Pancreas (tissue), 10 donors: ENCODE measurements around the gene SELL. TPM values are rescaled to one million over a fixed set of nuclear protein-coding genes. Genes with fewer than 3 reads are reported as not detected.

Source experiments
- ATAC-seq, 4 donors: fragments of 200-7000 bp; cut with Tn5 transposase; one replicate each; pipeline versions ENCODE4 v1.8.0 to v1.9.1; 2020; ENCODE audit warnings: mild to moderate bottlenecking in 4 of 4, moderate library complexity in 4 of 4
- DNase-seq, 6 donors: peaks; one replicate each; pipeline ENCODE4 v3.0.0-alpha.2; 2020
- FAIRE-seq: peaks from 2 replicates; lab custom pipeline; 2012; peaks lifted over from hg19 to GRCh38; lab: Jason Lieb, UNC
- H3K27ac ChIP-seq, 4 donors: fragments of 200-600 bp; sonication (generic); 1 replicate in 3 of 4; 2 replicates in 1 of 4; pipeline versions ENCODE4 v1.5.0 to v1.8.0; 2020
- H3K27me3 ChIP-seq, 4 donors: fragments of 200-600 bp; one replicate each; pipeline ENCODE4 v1.8.0; 2021
- H3K36me3 ChIP-seq, 3 donors: fragments of 200-600 bp; sonication (generic) in 1 of 3; one replicate each; pipeline versions ENCODE4 v1.5.0 to v1.8.0; 2020 to 2021
- H3K4me1 ChIP-seq, 3 donors: fragments of 200-600 bp; one replicate each; pipeline ENCODE4 v1.8.0; 2021
- H3K4me3 ChIP-seq, 4 donors: fragments of 200-600 bp; sonication (generic) in 2 of 4; one replicate each; pipeline versions ENCODE4 v1.5.0 to v1.8.0; 2020 to 2021
- H3K9me3 ChIP-seq, 4 donors: fragments of 200-600 bp; one replicate each; pipeline ENCODE4 v1.8.0; 2021
- WGBS, 2 donors: extraction: QIAGEN DNeasy Blood & Tissue Kit; methylation state at CpG; one replicate each; pipeline ENCODE4 v1.1.7; 2013; 5-methylcytosine and 5-hydroxymethylcytosine counted together
- intact Hi-C, 3 donors: fragments of 100-400 bp; cut with DNase I; formaldehyde crosslinking; loops; one replicate each; pipeline versions ENCODE4 v1.11.1 to v1.14.2; 2022
- polyA plus RNA-seq, 2 donors: library from polyadenylated mRNA; stranded (reverse); fragments of 200-250 nt; gene quantifications; one replicate each; pipeline ENCODE4 v1.2.3, GENCODE V29; 2013
- total RNA-seq, 6 donors: library from RNA; stranded (reverse); fragmentation: NEBNext Ultra II Directional in 4 of 6; extraction: Animal tissue kit (Norgen Biotek cat#: 25700) in 4 of 6; gene quantifications; one replicate each; pipeline versions ENCODE4 v1.2.1 to v1.2.4, GENCODE V29; 2021 to 2023
- TF ChIP-seq, protein P1 (sequence below), 4 donors: fragments of 200-600 bp; sonication (generic) in 3 of 4; IDR thresholded peaks; one replicate each; pipeline versions ENCODE4 v1.5.0 to v1.8.0; 2021; ENCODE audit warnings: antibody characterized with exemption in 4 of 4
- donor health status: healthy with polysubstance abuse.
- donor health status: DM: no; HTN: no; CAD: no; lungs with moderate emphysema.
- donor health status: DM: no; HTN: no; CAD: no.
- donor health status: control.
- donor health status: control.
- donor health status: Bipolar disorder and iron deficiency.
- donor health status: DM: yes; HTN: yes; CAD: no.
- donor health status: DM: no; HTN: no; CAD: no.
- donor health status: DM: no; HTN: no; CAD: no.
- donor health status: DM: yes; HTN: yes; CAD: no.

The SELL gene
- total and polyA plus RNA-seq, 8 donors, result 0.23 to 2.9 (median 0.87) TPM

DNA sequence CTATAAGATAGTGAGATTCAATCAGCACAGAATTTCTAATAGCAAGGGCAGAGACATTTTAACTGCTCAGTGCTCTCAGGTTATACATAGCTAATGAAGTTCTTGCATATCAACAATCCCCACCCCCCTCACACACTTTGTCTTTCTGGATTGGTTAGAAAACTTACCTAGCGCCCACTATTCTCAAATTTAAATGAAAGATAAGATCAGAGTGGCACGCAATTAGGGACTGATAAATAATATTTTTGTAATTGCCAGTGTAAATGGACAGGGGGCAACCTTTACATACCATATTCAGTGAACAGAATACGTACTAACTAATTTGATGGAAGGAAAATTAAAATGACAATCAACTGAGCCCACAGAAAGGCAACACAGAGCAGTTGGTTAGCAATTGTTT is 11.7 kb downstream of the SELL start:
- ATAC-seq, result no peak
- no peak for FAIRE-seq
- Histone ChIP-seq H3K27me3 (no peaks in the 10 kb centered on the region), H3K4me3 (no peak overlapping the region), H3K4me1 (no peaks in the 10 kb centered on the region), H3K36me3 (no peaks in the 10 kb centered on the region), H3K9me3 (no peaks in the 10 kb centered on the region), H3K27ac (no peak overlapping the region)
- TF ChIP-seq, protein P1, sequence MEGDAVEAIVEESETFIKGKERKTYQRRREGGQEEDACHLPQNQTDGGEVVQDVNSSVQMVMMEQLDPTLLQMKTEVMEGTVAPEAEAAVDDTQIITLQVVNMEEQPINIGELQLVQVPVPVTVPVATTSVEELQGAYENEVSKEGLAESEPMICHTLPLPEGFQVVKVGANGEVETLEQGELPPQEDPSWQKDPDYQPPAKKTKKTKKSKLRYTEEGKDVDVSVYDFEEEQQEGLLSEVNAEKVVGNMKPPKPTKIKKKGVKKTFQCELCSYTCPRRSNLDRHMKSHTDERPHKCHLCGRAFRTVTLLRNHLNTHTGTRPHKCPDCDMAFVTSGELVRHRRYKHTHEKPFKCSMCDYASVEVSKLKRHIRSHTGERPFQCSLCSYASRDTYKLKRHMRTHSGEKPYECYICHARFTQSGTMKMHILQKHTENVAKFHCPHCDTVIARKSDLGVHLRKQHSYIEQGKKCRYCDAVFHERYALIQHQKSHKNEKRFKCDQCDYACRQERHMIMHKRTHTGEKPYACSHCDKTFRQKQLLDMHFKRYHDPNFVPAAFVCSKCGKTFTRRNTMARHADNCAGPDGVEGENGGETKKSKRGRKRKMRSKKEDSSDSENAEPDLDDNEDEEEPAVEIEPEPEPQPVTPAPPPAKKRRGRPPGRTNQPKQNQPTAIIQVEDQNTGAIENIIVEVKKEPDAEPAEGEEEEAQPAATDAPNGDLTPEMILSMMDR (IDR thresholded peaks at IDR 0.05), result no peak
- intact Hi-C loops, result loop anchor here in 1 of 3 donors (10.0 kb wide), 1 partner anchor 145 kb away; no protein-coding TSS in a partner anchor
- WGBS, 2 donors, result 65 to 69% methylated on average over 3 of the region's 3 CpGs
- DNase-seq, result no peak

DNA sequence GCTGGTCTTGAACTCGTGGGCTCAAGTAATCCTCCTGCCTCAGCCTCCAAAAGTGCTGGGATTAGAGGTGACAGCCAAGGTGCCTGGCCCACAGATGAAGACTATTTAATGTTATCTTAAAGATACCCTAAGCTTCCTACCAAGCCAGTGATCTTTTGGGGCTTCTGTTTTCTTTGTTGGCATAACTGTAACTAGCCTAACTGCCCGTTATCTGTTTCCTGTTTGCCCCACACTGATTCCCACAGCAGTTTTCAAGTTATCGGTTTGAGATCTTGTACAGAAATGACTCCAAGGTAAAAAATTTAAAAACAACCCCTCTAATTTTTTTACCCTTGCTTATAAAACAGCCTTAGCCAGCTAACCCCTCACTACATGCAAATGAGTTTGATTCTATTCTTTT is 12.4 kb downstream of the SELL start:
- Histone ChIP-seq H3K9me3 (no peaks in the 10 kb centered on the region), H3K27ac (no peak overlapping the region), H3K4me1 (no peaks in the 10 kb centered on the region), H3K36me3 (no peaks in the 10 kb centered on the region), H3K4me3 (no peak overlapping the region), H3K27me3 (no peaks in the 10 kb centered on the region)
- 66 to 73% methylated on average over 3 of the region's 3 CpGs for WGBS, 2 donors
- ATAC-seq (no peak), DNase-seq (no peak), FAIRE-seq (no peak)
- intact Hi-C loops, result no loop called here
- TF ChIP-seq, protein P1 (IDR thresholded peaks at IDR 0.05), result no peak

DNA sequence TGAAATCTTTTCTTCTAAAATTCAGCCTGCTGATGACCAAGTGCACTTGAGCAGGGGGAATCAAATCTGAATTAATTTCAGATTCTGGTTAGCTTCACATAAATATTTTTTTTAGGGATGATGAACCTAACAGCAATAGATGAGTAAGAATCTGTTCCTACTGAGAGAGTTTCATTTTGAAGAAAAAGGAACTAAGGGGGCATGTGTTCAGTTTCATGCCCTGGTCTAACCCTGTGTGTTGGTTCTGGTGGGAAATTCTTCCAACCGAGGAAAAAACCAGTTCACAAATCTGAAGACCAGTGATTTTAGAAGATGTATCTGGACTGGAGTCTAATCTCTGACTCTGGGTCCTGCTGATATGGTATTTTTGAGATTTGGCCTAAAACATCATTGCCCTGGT is 13.7 kb downstream of the SELL start:
- 62 to 76% methylated on average over 1 of the region's 1 CpG for WGBS, 2 donors
- TF ChIP-seq, protein P1 (IDR thresholded peaks at IDR 0.05), result no peak
- FAIRE-seq (no peak), DNase-seq (no peak), ATAC-seq (no peak)
- Histone ChIP-seq H3K4me1 (no peaks in the 10 kb centered on the region), H3K4me3 (no peak overlapping the region), H3K9me3 (no peaks in the 10 kb centered on the region), H3K27me3 (no peaks in the 10 kb centered on the region), H3K36me3 (no peaks in the 10 kb centered on the region), H3K27ac (no peak overlapping the region)
- intact Hi-C loops, result no loop called here

DNA sequence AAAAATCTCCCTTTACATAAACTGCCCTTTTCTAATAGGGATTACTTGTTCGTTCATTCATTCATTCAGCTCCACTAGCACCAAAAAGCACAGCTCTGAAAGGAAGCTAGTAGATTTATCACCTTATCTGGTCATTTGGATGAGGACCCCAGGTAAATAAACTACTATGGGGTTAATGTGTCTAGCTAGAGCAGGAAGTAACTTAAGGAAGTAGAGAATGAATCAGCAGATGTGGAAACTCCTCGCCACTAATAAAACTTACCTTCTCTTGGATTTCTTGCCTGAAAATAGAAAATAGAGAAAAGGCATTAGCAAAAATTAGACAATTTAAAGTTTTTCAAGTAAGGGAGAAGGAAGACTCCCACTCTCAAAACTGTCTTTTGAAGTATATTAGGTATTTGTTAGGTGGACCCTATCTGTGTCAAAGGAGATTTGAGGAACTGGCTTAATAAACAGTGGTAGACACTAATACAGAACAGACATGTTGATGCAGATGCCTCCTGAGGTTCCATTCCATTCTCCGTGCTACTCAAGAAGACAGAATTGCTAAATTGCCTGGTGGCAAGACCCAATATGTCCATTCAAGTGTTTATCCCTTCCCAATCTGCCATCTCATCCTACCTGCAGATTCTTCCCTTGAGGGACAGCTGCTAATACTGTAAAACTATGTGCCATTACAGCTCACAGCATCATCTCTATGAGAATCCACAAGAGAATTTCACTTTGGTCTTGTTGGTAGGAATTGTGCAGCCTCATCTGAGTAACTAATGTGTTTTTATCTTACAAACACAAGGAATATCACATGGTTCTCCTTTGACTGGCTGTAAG is 14.9 kb downstream of the SELL start:
- DNase-seq (no peak), ATAC-seq (no peak), FAIRE-seq (no peak)
- intact Hi-C loops, result no loop called here
- H3K4me1 ChIP-seq, result no peaks in the 10 kb centered on the region
- TF ChIP-seq, protein P1 (IDR thresholded peaks at IDR 0.05), result no peak
- no peak overlapping the region for H3K27ac ChIP-seq
- H3K36me3 ChIP-seq, result no peaks in the 10 kb centered on the region
- no peaks in the 10 kb centered on the region for H3K27me3 ChIP-seq
- WGBS, 2 donors, result 60 to 76% methylated on average over 3 of the region's 3 CpGs
- H3K9me3 ChIP-seq, result no peaks in the 10 kb centered on the region
- no peak overlapping the region for H3K4me3 ChIP-seq
